Activated T-cell treated with anti-CD3 and anti-CD28 coated beads, Interleukin-2, amount 50 U/mL, for 48 hours (primary cell): ENCODE measurements around the gene PCED1B.
"Not testable (repeated sequence)": the region's sequence is repeated elsewhere in the genome, so short reads cannot be mapped to it uniquely, and the experiment has no call there.

Experiments
- DNase-seq, 2 experiments: peaks; one replicate each; pipeline ENCODE4 v3.0.0-alpha.2; 2020

PCED1B gene

DNA sequence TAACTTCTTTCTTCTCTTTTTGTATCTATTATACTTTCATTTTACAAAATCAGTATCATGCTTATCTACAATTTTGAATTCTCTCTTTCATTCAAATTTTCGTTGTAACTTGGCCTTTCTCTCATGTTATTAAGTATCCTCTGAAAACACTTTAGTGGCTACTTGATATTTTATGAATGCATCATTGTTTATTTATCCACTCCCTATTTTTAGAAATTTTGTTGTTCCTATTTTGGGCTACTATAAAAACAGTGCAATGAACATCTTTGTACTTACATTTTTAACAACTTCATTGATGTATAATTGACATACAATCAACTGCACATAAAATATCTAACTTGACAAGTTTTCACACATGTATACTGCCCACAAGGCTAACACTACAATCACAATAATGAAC, 44.3 kb downstream of the PCED1B start:
- DNase-seq, result no peak

DNA sequence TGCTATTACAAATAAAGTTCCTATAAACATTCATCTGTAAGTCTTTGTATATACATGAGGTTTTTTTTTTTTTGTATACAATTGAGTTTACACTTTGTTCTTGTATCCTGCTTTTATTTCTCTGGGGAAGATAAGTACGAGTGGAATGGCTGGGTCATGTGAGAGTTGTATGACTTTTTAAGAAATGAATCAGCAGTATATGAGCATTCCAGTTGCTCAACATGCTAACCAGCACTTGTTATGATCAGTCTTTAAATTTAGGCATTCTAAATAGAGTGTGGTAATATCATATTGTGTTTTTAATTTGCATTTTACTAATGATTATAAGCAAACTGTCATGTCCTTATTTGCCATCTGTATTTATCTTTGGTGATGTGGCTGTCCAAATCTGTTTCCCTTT, 45.0 kb downstream of the PCED1B start:
- no peak for DNase-seq

- no peak for DNase-seq
These were observed 46.8 kb downstream of the PCED1B start for GRCh38 chr12:47126246-47126645.

- DNase-seq, result no peak
These were observed 51.6 kb downstream of the PCED1B start for GRCh38 chr12:47131011-47131410.

GRCh38 chr12:47134005-47134404, 54.6 kb downstream of the PCED1B start:
- no peak for DNase-seq

- DNase-seq, result no peak
These were observed 56.2 kb downstream of the PCED1B start for GRCh38 chr12:47135578-47135977.

DNA sequence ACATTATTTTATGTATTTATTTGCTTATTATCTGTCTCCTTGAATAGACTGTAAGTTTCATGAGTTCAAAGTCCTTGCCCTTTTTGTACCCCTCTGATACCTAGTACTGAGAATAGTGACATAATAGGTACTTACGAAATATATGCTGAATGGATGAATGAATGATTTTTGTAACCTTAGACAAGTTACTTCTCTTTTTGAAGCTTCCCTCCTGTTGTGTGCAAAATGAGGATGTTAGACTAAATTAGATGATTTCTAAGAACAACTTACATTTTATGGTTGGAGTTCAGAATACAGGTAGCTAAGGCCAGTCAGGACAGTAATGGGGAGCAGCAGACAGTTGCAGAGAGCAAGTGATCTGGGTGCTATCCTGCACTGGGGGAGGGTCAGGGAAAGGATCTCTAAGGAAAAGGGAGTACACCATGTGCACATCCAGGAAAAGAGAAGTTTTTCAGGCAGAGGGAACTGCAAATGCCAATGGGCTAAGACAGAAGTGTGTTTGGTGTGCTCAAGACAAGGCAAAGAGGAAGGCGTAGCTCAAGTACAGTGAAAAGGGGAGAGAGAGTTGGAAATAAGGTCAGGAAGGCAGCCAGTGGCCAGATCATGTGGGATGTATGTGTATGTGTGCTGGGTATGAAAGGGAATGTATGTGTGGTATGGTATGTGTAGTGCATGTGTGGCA, 59.7 kb downstream of the PCED1B start:
- no peak for DNase-seq

DNA sequence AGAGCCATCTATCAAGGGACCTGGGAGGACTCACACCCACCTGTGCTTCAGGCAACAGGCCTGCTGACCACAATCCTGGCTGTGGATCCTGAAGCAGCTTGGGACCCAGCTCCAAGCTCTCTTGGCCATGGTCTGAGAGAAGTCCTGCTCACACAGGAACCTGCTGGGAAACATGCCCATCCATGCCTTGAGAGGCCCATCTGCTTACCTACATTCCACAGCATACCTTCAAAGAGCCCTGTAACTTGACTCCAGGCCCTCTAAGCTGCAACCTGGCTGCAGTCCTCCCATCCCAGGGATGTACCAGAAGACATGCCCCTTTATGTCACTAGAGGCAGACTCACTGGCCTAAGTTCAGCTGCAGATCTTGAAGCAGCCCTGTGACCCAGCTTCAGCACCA, 62.0 kb downstream of the PCED1B start:
- DNase-seq, result no peak

GRCh38 chr12:47144769-47145168, 65.3 kb downstream of the PCED1B start:
- no peak for DNase-seq

DNA sequence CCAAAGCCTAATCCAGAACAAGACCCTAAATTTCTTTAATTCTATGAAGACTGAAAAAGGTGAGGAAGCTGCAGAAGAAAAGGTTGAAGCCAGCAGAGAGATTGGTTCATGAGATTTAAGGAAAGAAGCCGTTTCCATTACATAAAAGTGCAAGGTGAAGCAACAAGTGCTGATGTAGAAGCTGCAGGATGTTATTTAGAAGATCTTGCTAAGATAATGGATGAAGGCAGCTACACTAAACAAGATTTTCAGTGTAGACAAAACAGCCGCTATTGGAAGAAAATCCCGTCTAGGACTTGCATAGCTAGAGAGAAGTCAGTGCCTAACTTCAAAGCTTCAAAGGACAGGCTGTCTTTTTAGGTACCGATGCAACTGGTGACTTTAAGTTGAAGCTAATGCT, 65.8 kb downstream of the PCED1B start:
- DNase-seq, result no peak

- no peak for DNase-seq
These were observed 68.3 kb downstream of the PCED1B start for GRCh38 chr12:47147739-47148138.

- DNase-seq, result no peak
These were observed 69.7 kb downstream of the PCED1B start for GRCh38 chr12:47149146-47149545.

DNA sequence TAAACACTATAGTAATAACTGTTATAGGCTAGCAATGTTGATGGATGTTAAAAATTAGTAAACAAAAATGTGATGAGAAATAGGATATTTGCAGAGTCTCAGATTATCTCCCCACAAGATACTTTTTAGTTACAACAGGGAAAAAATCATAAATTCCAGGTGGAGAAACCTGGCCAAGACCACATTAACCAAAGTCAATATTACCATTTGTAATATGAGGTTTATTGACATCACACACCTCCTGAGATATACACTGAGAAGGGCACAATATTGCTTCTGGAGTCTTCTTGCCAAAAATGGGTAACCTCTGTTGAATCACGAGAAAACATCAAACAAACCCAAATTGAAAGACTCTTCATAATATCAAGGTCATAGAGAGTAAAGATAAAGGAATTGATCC, 72.7 kb downstream of the PCED1B start:
- no peak for DNase-seq

- DNase-seq, result no peak
These were observed 76.2 kb downstream of the PCED1B start for GRCh38 chr12:47155457-47156166.

DNA sequence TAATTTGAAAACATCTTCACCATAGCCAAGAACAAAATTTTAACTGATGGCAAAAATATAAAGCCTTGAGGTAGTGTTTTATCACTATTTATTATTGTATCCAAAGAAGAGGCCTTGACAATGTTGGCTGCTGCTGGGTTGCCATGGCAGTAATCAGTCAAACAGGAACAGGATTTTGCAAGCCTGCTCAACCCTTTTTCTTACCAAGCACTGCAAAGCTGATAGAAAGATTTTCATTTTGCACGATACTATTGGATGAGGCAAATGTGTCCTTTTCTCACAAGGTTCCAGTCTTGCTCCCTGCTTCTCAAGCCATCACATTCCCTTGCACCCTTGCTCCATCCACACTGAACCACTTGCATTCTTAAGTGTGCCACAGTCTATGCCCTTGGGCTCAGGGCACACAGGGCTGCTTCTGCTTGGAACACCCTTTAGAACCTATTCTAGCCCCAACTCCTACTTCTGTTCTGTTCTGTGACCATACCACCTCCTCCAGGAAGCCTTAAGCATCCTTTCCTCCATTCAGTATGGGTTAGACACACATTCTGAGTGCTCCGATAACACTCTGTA, 76.8 kb downstream of the PCED1B start:
- no peak for DNase-seq

DNA sequence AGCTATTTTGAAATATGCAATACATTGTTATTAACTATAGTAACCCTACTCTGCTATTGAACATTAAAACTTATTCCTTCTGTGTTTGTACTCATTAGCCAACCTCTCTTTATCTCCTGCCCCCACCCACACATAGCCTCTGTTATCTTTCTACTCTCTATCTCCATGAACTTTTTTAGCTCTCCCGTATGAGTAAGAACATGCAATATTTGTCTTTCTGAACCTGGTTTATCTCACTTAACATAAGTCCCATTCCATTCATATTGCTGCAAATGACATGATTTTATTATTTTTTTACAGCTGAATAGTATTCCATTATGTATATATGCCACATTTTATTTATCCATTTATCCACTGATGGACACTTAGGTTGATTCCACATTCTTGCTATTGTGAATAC, 79.4 kb downstream of the PCED1B start:
- DNase-seq, result no peak

DNA sequence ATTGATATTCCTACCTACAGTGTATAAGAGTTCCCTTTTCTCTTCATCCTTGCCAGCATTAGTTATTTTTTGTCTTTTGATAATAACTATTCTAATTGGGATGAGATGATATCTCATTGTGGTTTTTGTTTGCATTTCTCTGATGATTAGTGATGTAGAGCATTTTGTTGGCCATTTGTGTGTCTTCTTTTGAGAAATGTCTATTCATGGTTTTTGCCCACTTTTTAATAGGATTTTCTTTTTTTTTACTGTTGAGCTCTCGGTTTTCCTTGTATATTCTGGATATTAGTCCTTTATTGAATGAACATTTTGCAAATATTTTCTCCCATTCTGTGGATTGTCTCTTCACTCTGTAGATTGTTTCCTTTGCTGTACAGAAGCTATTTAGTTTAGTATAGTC, 79.9 kb downstream of the PCED1B start:
- no peak for DNase-seq

DNA sequence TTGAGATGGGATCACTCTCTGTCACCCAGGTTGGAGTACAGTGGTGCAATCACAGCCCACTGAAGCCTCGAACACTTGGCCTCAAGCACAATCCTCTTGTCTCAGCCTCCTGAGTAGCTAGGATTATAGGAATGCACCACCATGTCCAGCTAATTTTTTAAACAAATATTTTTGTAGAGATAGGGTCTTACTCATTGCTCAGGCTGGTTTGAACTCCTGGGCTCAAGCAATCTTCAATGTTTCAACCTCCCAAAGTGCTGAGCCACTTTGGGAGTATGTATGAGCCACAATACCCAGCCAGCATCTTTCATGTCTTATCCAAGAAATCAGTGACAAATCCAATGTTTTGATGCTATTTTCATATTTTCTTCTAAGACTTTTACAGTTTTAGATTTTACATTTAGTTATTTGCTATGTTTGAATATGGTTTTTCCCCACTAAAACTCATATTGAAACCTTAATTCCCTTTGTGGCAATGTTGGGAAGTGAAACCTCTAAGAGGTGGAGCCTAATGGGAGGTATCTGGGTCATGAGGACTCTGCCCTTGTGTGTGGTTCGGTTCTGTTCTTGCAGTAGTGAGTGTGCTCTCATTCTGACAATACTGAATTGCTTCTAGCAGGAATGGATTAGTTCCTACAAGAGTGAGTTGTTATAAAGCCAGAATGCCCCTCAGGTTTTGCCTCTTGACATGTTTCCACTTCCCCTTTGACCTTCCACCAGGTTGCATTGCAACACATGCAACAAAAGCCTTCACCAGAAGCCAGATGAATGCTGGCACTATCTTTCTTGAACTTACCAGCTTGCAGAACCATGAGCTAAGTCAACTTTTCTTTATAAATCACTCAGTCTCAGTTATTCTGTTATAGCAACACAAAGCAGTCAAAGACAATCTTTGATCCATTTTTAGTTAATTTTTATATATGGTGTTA, 81.2 kb downstream of the PCED1B start:
- DNase-seq, result no peak

GRCh38 chr12:47164116-47164515, 84.7 kb downstream of the PCED1B start:
- DNase-seq, result no peak

DNA sequence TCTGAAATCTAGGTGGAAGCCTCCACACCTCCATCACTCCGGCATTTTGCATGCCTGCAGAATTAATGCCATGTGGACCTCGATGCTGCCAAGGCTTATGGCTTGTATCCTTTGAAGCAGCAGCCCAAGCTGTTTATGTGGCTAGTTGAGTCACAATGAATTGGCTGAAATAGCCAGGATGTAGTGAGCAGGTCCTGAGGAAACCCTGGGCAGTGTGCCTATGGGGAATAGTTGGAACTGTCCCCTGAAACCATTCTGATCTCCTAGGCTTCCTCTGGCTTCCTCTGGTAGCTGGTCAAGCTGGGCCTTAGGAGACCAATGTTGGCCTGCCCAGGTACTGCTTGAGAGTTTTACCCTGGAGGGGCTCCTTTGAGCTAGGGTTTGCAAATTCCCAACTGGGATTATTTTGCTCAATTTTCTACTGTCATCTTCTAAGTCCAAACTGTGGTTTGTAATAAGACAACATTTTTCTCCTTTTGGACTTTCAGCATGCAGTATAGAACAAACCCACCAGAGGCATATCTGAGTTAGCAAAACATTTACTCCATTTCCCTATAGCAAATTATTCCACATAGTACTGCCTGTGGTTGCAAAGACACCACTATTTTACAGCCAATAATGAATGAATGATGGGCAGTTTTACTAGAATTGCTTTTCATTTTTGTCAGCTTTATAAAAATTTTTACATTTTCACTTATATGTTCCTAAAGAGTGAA, 85.5 kb downstream of the PCED1B start:
- no peak for DNase-seq

DNA sequence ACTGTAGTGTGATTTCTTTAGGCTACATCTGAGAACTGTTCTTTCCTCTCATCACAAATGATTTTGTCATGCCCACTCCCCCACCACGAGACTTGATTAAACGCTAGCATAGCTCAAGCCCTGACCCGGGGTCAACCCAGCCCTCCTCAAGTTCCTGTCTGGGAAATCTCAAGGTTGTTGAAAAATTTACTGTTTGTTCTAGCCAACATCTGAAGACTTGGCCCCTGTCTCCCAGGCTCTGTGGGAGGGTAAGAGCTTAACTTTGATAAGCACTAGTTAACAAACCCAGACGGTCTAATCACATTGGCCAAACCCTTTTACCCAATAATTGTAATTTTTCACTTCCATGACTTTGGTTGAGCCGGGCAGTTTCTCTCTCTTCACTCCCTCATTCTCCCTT, 86.5 kb downstream of the PCED1B start:
- no peak for DNase-seq

DNA sequence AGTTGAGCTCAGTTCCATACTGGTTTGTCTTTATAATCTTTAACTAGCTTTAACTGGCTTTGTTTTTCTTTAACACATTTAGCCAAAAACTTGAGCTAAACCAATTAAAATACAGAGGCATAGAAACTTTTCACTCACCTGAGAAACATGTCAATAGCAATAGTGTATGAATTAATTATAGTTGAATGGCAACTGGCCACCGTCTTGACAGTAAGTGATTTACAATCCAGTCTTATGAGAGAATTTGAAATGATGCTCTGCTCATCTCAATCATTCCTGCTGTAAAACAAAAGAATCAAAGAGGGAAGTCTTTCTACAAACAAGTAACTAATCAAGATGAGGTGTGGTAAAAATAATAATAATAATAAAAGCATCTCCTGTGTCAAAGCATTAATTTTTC, 86.9 kb downstream of the PCED1B start:
- no peak for DNase-seq

- DNase-seq, result not testable (repeated sequence)
These were observed 90.9 kb downstream of the PCED1B start for GRCh38 chr12:47170281-47170680.
